ENCODE measurements around the gene HLA-B. TPM values are rescaled to one million over a fixed set of nuclear protein-coding genes. Genes with fewer than 3 reads are reported as not detected.

Gene HLA-B
- total RNA-seq, 1 donor from 2014 or later: 400 TPM

DNA sequence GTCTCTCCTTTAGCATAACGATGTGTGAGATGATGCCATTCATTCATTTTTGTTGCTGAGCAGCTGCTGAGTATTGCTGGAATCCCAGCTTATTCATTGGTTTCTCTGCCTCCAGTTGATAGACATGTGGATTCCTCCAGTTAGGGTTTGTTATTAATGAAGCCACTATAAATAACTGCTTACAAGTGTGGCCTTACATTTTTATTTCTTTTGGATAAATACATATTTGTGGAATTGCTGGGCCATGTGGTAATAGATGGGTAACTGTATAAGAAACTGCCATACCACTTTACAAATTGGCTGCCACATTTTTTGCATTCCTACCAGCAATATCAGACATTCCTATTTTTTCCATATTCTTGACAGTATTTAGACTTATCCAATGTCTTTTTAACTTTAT is 2.6 kb upstream of the HLA-B start:
- TF ChIP-seq CTCF (IDR thresholded peaks at IDR 0.05; ENCODE audit: borderline replicate concordance): no peak
- Histone ChIP-seq H3K9me3 (replicated peaks) (no peaks in the 10 kb centered on the region), H3K4me3 (no peak overlapping the region), H3K27me3 (ENCODE audit: low read depth) (peaks cover 23% of the 10 kb centered on the region), H3K36me3 (peaks cover 13% of the 10 kb centered on the region), H3K4me1 (peaks cover 13% of the 10 kb centered on the region), H3K27ac (replicated peaks) (no peak overlapping the region)
- intact Hi-C loops (cut with micrococcal nuclease): no loop called here
- no peak for DNase-seq

- Histone ChIP-seq H3K27ac (replicated peaks) (no peak overlapping the region), H3K9me3 (replicated peaks) (no peaks in the 10 kb centered on the region), H3K4me1 (peaks cover 20% of the 10 kb centered on the region), H3K4me3 (no peak overlapping the region), H3K36me3 (peaks cover 19% of the 10 kb centered on the region), H3K27me3 (ENCODE audit: low read depth) (peaks cover 23% of the 10 kb centered on the region)
- intact Hi-C loops (cut with micrococcal nuclease): no loop called here
- TF ChIP-seq CTCF (IDR thresholded peaks at IDR 0.05; ENCODE audit: borderline replicate concordance): no peak
- no peak for DNase-seq
Observed at GRCh38 chr6:31358302-31358701, 1.3 kb upstream of the HLA-B start.

DNA sequence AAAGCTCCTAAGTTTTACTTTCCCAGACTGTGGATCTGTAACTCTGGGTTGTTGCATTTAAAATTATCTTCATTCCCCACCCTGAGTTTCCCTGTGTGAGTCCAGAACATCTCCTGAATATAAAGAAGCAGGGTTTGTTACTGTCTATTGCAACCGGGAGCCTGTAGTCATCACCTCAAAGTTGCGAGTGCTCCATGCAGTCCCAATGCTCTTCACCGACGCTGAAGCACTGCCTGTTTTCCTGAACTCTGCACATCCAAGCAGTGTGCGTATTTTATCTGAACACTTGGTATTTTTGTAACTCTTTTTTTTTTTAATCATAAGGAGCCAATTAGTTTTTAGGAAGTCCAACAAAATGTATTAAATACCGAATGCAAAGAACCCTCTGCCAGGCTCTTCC is 907 bp upstream of the HLA-B start:
- Histone ChIP-seq H3K9me3 (replicated peaks) (no peaks in the 10 kb centered on the region), H3K4me3 (peak overlapping the region; percentile 50), H3K4me1 (peaks cover 20% of the 10 kb centered on the region), H3K27me3 (ENCODE audit: low read depth) (peaks cover 21% of the 10 kb centered on the region), H3K36me3 (peaks cover 19% of the 10 kb centered on the region), H3K27ac (replicated peaks) (peak overlapping the region; percentile 50)
- intact Hi-C loops (cut with micrococcal nuclease): no loop called here
- DNase-seq: no peak
- no peak for TF ChIP-seq CTCF (IDR thresholded peaks at IDR 0.05; ENCODE audit: borderline replicate concordance)

- intact Hi-C loops (cut with micrococcal nuclease): no loop called here
- Histone ChIP-seq H3K36me3 (peaks cover 19% of the 10 kb centered on the region), H3K27me3 (ENCODE audit: low read depth) (peaks cover 11% of the 10 kb centered on the region), H3K27ac (replicated peaks) (peak overlapping the region; percentile 69), H3K9me3 (replicated peaks) (no peaks in the 10 kb centered on the region), H3K4me3 (peak overlapping the region; percentile 73), H3K4me1 (peaks cover 20% of the 10 kb centered on the region)
- DNase-seq: peak; percentile 38
- no peak for TF ChIP-seq CTCF (IDR thresholded peaks at IDR 0.05; ENCODE audit: borderline replicate concordance)
Observed at GRCh38 chr6:31356216-31356945, 598 bp downstream of the HLA-B start.

- peak overlapping the region; percentile 69 for H3K27ac ChIP-seq (replicated peaks)
- peak overlapping the region; percentile 73 for H3K4me3 ChIP-seq
- H3K9me3 ChIP-seq (replicated peaks): no peaks in the 10 kb centered on the region
- TF ChIP-seq CTCF (IDR thresholded peaks at IDR 0.05; ENCODE audit: borderline replicate concordance): no peak
- H3K27me3 ChIP-seq (ENCODE audit: low read depth): peaks cover 11% of the 10 kb centered on the region
- no peak for DNase-seq
- H3K4me1 ChIP-seq: peaks cover 20% of the 10 kb centered on the region
- peaks cover 19% of the 10 kb centered on the region for H3K36me3 ChIP-seq
- intact Hi-C loops (cut with micrococcal nuclease): no loop called here
Observed at GRCh38 chr6:31355583-31355948, 1.4 kb downstream of the HLA-B start.

Measured in left ventricle myocardium inferior (tissue), 1 donor.